Astrocyte (in vitro differentiated cells and primary cell): ENCODE measurements around the gene CFAP161. TPM values are rescaled to one million over a fixed set of nuclear protein-coding genes. Genes with fewer than 3 reads are reported as not detected.

Source experiments
- DNase-seq: peaks from one replicate; pipeline ENCODE4 v3.0.0-alpha.2; 2010; ENCODE audit warnings: low read depth
- FAIRE-seq: peaks from 2 replicates; lab custom pipeline; 2011; peaks lifted over from hg19 to GRCh38; lab: Jason Lieb, UNC
- H2AFZ ChIP-seq: 2 replicates; pipeline ENCODE4 v1.6.0; 2012; ENCODE audit warnings: low read depth, low read length, inconsistent platforms
- H3K27ac ChIP-seq: 2 replicates; pipeline ENCODE4 v1.5.1; 2011; ENCODE audit warnings: low read depth, low read length, inconsistent platforms
- H3K27me3 ChIP-seq: 2 replicates; pipeline ENCODE4 v1.6.0; 2011; ENCODE audit warnings: low read length, inconsistent platforms; ENCODE audit not compliant: insufficient read depth
- H3K36me3 ChIP-seq: 2 replicates; pipeline ENCODE4 v1.5.1; 2011; ENCODE audit warnings: low read length, inconsistent platforms; ENCODE audit not compliant: insufficient read depth
- H3K4me1 ChIP-seq: 2 replicates; pipeline ENCODE4 v1.5.1; 2011; ENCODE audit warnings: low read length, inconsistent platforms; ENCODE audit not compliant: insufficient read depth
- H3K4me2 ChIP-seq: 2 replicates; pipeline ENCODE4 v1.6.0; 2012; ENCODE audit warnings: low read length, inconsistent platforms
- H3K4me3 ChIP-seq: 2 replicates; pipeline ENCODE4 v1.5.1; 2011; ENCODE audit warnings: low read depth, mild to moderate bottlenecking, low read length, inconsistent platforms; ENCODE audit not compliant: insufficient read depth
- H3K79me2 ChIP-seq: 2 replicates; pipeline ENCODE4 v1.6.0; 2012; ENCODE audit warnings: mild to moderate bottlenecking, low read length, inconsistent platforms; ENCODE audit not compliant: insufficient read depth
- H3K9ac ChIP-seq: 2 replicates; pipeline ENCODE4 v1.6.0; 2012; ENCODE audit warnings: mild to moderate bottlenecking, low read length, inconsistent platforms
- H3K9me3 ChIP-seq: 2 replicates; pipeline ENCODE4 v1.5.1; 2012; ENCODE audit warnings: low read depth, mild to moderate bottlenecking, low read length, inconsistent platforms; ENCODE audit not compliant: insufficient read depth
- H4K20me1 ChIP-seq: 2 replicates; pipeline ENCODE4 v1.6.0; 2012; ENCODE audit warnings: low read length, inconsistent platforms; ENCODE audit not compliant: insufficient read depth
- H3K27ac Mint-ChIP-seq: one replicate; pipeline ENCODE4 v1.8.0; 2021; ENCODE audit warnings: mild to moderate bottlenecking, mixed read lengths; ENCODE audit not compliant: unreplicated experiment
- H3K27me3 Mint-ChIP-seq: one replicate; pipeline ENCODE4 v1.8.0; 2021; ENCODE audit warnings: low read depth, mixed read lengths; ENCODE audit not compliant: unreplicated experiment
- H3K36me3 Mint-ChIP-seq: one replicate; pipeline ENCODE4 v1.8.0; 2021; ENCODE audit warnings: low read depth, mixed read lengths; ENCODE audit not compliant: unreplicated experiment
- H3K4me1 Mint-ChIP-seq: one replicate; pipeline ENCODE4 v1.8.0; 2021; ENCODE audit warnings: low read depth, mixed read lengths; ENCODE audit not compliant: unreplicated experiment
- H3K4me3 Mint-ChIP-seq: one replicate; pipeline ENCODE4 v1.8.0; 2021; ENCODE audit warnings: mild to moderate bottlenecking, moderate library complexity, mixed read lengths; ENCODE audit not compliant: unreplicated experiment
- H3K9me3 Mint-ChIP-seq: one replicate; pipeline ENCODE4 v1.8.0; 2021; ENCODE audit warnings: mild to moderate bottlenecking, mixed read lengths; ENCODE audit not compliant: unreplicated experiment
- CTCF ChIP-seq: IDR thresholded peaks from 2 replicates; pipeline ENCODE4 v1.5.1; 2011; ENCODE audit warnings: low read depth, mild to moderate bottlenecking, inconsistent platforms, low read length, moderate library complexity; ENCODE audit not compliant: insufficient read depth
- EZH2 ChIP-seq: IDR thresholded peaks from 2 replicates; pipeline ENCODE4 v1.6.1; 2012; ENCODE audit warnings: mild to moderate bottlenecking, low read length, inconsistent platforms; ENCODE audit not compliant: insufficient read depth
- total RNA-seq: library from RNA; stranded (reverse); gene quantifications from 2 replicates; pipeline ENCODE4 v1.2.1, GENCODE V29; 2021

Gene CFAP161
- total RNA-seq, 1 donor from 2014 or later, result 0.27 TPM

DNA sequence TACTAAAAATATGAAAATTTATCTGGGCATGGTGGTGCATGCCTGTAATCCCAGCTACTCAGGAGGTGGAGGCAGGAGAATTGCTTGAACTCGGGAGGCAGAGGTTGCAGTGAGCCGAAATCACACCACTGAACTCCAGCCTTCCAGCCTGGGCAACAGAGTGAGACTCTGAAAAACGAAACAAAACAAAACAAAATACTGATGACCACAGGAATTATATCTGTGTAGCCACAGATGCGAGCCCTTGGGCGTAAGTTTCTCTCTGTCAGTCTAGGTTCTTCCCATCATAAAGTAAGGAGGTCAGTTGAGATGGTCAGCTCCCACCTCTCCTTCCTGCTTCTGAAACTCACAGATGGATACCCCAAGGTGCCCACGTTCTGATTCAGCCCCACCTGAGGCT is 37.7 kb upstream of the CFAP161 start:
- peaks cover 7% of the 10 kb centered on the region for H3K27me3 Mint-ChIP-seq
- no peaks in the 10 kb centered on the region for H3K27me3 ChIP-seq
- no peak overlapping the region for H3K4me2 ChIP-seq
- TF ChIP-seq CTCF, result no peak
- no peak for TF ChIP-seq EZH2
- no peaks in the 10 kb centered on the region for H4K20me1 ChIP-seq
- H3K27ac Mint-ChIP-seq, result no peak overlapping the region
- peaks cover 14% of the 10 kb centered on the region for H3K4me1 ChIP-seq
- H3K36me3 Mint-ChIP-seq, result no peaks in the 10 kb centered on the region
- H3K36me3 ChIP-seq, result no peaks in the 10 kb centered on the region
- no peak for DNase-seq
- H3K79me2 ChIP-seq, result no peaks in the 10 kb centered on the region
- no peak overlapping the region for H3K27ac ChIP-seq
- H3K4me1 Mint-ChIP-seq, result peaks cover 15% of the 10 kb centered on the region
- no peaks in the 10 kb centered on the region for H3K9me3 ChIP-seq
- H3K9ac ChIP-seq, result no peak overlapping the region
- no peak overlapping the region for H3K4me3 ChIP-seq
- H3K9me3 Mint-ChIP-seq, result no peaks in the 10 kb centered on the region
- FAIRE-seq, result no peak
- no peak overlapping the region for H2AFZ ChIP-seq
- no peak overlapping the region for H3K4me3 Mint-ChIP-seq

- H3K9me3 Mint-ChIP-seq, result no peaks in the 10 kb centered on the region
- no peaks in the 10 kb centered on the region for H3K36me3 Mint-ChIP-seq
- peaks cover 8% of the 10 kb centered on the region for H3K4me1 ChIP-seq
Observed at GRCh38 chr15:81097116-81097889, 36.8 kb upstream of the CFAP161 start.

More at GRCh38 chr15:81097116-81097889, 36.8 kb upstream of the CFAP161 start:
- H3K4me3 ChIP-seq, result no peak overlapping the region
- H3K27ac Mint-ChIP-seq, result no peak overlapping the region
- H3K4me2 ChIP-seq, result no peak overlapping the region
- no peaks in the 10 kb centered on the region for H3K9me3 ChIP-seq
- no peak overlapping the region for H3K27ac ChIP-seq
- DNase-seq (no peak), FAIRE-seq (no peak)
- H2AFZ ChIP-seq, result no peak overlapping the region
- peaks cover 9% of the 10 kb centered on the region for H3K4me1 Mint-ChIP-seq
- peaks cover 7% of the 10 kb centered on the region for H3K27me3 Mint-ChIP-seq
- no peaks in the 10 kb centered on the region for H4K20me1 ChIP-seq
- no peak overlapping the region for H3K4me3 Mint-ChIP-seq
- no peaks in the 10 kb centered on the region for H3K27me3 ChIP-seq
- TF ChIP-seq CTCF, result no peak
- no peak for TF ChIP-seq EZH2
- H3K9ac ChIP-seq, result no peak overlapping the region
- no peaks in the 10 kb centered on the region for H3K79me2 ChIP-seq
- no peaks in the 10 kb centered on the region for H3K36me3 ChIP-seq
